Neural crest cell (in vitro differentiated cells): ENCODE results near the gene SCLT1. TPM values are rescaled to one million over a fixed set of nuclear protein-coding genes. Genes with fewer than 3 reads are reported as not detected.

Source experiments
- DNase-seq: peaks from one replicate; pipeline ENCODE4 v3.0.0; 2021; ENCODE audit warnings: low read depth, mixed read lengths, low spot score
- H3K27ac Mint-ChIP-seq: one replicate; pipeline ENCODE4 v1.8.0; 2021; ENCODE audit warnings: mild to moderate bottlenecking, mixed read lengths; ENCODE audit not compliant: unreplicated experiment
- H3K27me3 Mint-ChIP-seq: 2 replicates; pipeline ENCODE4 v1.8.0; 2021; ENCODE audit warnings: low read depth, mild to moderate bottlenecking, mixed read lengths
- H3K36me3 Mint-ChIP-seq: 2 replicates; pipeline ENCODE4 v1.8.0; 2021; ENCODE audit warnings: low read depth, mild to moderate bottlenecking, mixed read lengths
- H3K4me1 Mint-ChIP-seq: 2 replicates; pipeline ENCODE4 v1.8.0; 2021; ENCODE audit warnings: mixed read lengths
- H3K4me3 Mint-ChIP-seq: one replicate; pipeline ENCODE4 v1.8.0; 2021; ENCODE audit warnings: mild to moderate bottlenecking, mixed read lengths
- H3K9me3 Mint-ChIP-seq: 2 replicates; pipeline ENCODE4 v1.8.0; 2021; ENCODE audit warnings: mixed read lengths
- CTCF ChIP-seq: fragments of 200-600 bp; sonication (generic); conservative IDR thresholded peaks from 2 replicates; pipeline ENCODE4 v1.5.0; 2021; ENCODE audit warnings: antibody characterized with exemption, mild to moderate bottlenecking
- total RNA-seq: library from RNA; stranded (reverse); gene quantifications from 2 replicates; pipeline ENCODE4 v1.2.1, GENCODE V29; 2021

Gene SCLT1
- total RNA-seq, 1 donor from 2014 or later = 22.7 TPM

- Mint-ChIP-seq H3K27ac (no peak overlapping the region), H3K9me3 (peaks cover 11% of the 10 kb centered on the region), H3K4me3 (no peak overlapping the region), H3K36me3 (peaks cover 44% of the 10 kb centered on the region), H3K27me3 (no peaks in the 10 kb centered on the region), H3K4me1 (no peaks in the 10 kb centered on the region)
- DNase-seq = no peak
- no peak for TF ChIP-seq CTCF
These were observed 171.4 kb downstream of the SCLT1 start for GRCh38 chr4:128921954-128922353.

- Mint-ChIP-seq H3K27ac (no peak overlapping the region), H3K4me1 (peaks cover 7% of the 10 kb centered on the region), H3K9me3 (peaks cover 8% of the 10 kb centered on the region), H3K36me3 (peaks cover 27% of the 10 kb centered on the region), H3K4me3 (no peak overlapping the region), H3K27me3 (no peaks in the 10 kb centered on the region)
- DNase-seq = no peak
- TF ChIP-seq CTCF = no peak
These were observed 175.6 kb downstream of the SCLT1 start for GRCh38 chr4:128917781-128918180.

GRCh38 chr4:128916832-128917231 is 176.5 kb downstream of the SCLT1 start:
- no peaks in the 10 kb centered on the region for H3K27me3 Mint-ChIP-seq
- no peak for TF ChIP-seq CTCF
- peaks cover 8% of the 10 kb centered on the region for H3K9me3 Mint-ChIP-seq
- H3K4me1 Mint-ChIP-seq = peaks cover 10% of the 10 kb centered on the region
- no peak overlapping the region for H3K27ac Mint-ChIP-seq
- peaks cover 27% of the 10 kb centered on the region for H3K36me3 Mint-ChIP-seq
- H3K4me3 Mint-ChIP-seq = no peak overlapping the region
- no peak for DNase-seq

GRCh38 chr4:128915544-128915943 is 177.8 kb downstream of the SCLT1 start:
- peaks cover 5% of the 10 kb centered on the region for H3K9me3 Mint-ChIP-seq
- no peak for TF ChIP-seq CTCF
- peaks cover 12% of the 10 kb centered on the region for H3K4me1 Mint-ChIP-seq
- no peak overlapping the region for H3K27ac Mint-ChIP-seq
- no peak overlapping the region for H3K4me3 Mint-ChIP-seq
- no peak for DNase-seq
- no peaks in the 10 kb centered on the region for H3K27me3 Mint-ChIP-seq
- peaks cover 21% of the 10 kb centered on the region for H3K36me3 Mint-ChIP-seq

GRCh38 chr4:128913228-128913627 is 180.1 kb downstream of the SCLT1 start:
- DNase-seq = no peak
- Mint-ChIP-seq H3K27ac (no peak overlapping the region), H3K27me3 (no peaks in the 10 kb centered on the region), H3K36me3 (peaks cover 1% of the 10 kb centered on the region), H3K4me3 (no peak overlapping the region), H3K4me1 (peaks cover 12% of the 10 kb centered on the region), H3K9me3 (no peaks in the 10 kb centered on the region)
- no peak for TF ChIP-seq CTCF

- no peaks in the 10 kb centered on the region for H3K9me3 Mint-ChIP-seq
- no peak overlapping the region for H3K4me3 Mint-ChIP-seq
- H3K4me1 Mint-ChIP-seq = peaks cover 21% of the 10 kb centered on the region
These were observed 184.6 kb downstream of the SCLT1 start for GRCh38 chr4:128908735-128909134.

More at GRCh38 chr4:128908735-128909134, 184.6 kb downstream of the SCLT1 start:
- Mint-ChIP-seq H3K27me3 (no peaks in the 10 kb centered on the region), H3K27ac (no peak overlapping the region), H3K36me3 (no peaks in the 10 kb centered on the region)
- DNase-seq = no peak
- TF ChIP-seq CTCF = no peak
